Astrocyte of the cerebellum (primary cell): ENCODE measurements around the gene TCERG1L.
"Not testable (repeated sequence)": the region's sequence is repeated elsewhere in the genome, so short reads cannot be mapped to it uniquely, and the experiment has no call there.

Experiments
- DNase-seq: peaks from one replicate; pipeline ENCODE4 v3.0.0-alpha.2; 2011; ENCODE audit warnings: low read depth
- H3K4me3 ChIP-seq: 2 replicates; pipeline ENCODE4 v1.5.1; 2011; ENCODE audit warnings: mild to moderate bottlenecking, low read depth, low read length, moderate library complexity
- in situ Hi-C: cut with HindIII; loops from 2 replicates; pipeline ENCODE4 v1.10.0; 2017; ENCODE audit warnings: low sequenced_read_pairs
- TF ChIP-seq, protein P1 (sequence below): IDR thresholded peaks from 2 replicates; pipeline ENCODE4 v1.5.1; 2012; ENCODE audit warnings: low read length, low read depth, moderate library complexity, mild to moderate bottlenecking; ENCODE audit errors: missing control alignments

Gene TCERG1L

DNA sequence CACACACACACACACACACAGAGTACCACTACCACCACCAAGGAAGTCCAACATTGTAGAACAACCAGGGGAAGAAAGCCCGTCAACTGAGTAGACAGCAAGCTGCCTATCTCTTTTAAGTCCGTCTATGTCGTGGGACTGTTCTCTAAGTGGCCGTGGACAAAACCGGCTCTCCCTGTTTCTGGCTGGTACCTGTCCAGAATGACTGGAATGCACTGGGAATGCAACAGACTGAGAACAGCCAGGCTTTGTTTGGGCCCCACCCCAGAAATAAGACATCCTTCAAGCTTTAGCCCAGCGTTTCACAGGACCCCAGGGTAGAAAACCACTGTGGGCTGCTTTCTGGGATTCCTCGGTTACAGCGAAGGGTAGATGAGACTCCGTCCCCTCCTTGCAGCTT lies 203.6 kb downstream of the TCERG1L start:
- DNase-seq, result no peak

DNA sequence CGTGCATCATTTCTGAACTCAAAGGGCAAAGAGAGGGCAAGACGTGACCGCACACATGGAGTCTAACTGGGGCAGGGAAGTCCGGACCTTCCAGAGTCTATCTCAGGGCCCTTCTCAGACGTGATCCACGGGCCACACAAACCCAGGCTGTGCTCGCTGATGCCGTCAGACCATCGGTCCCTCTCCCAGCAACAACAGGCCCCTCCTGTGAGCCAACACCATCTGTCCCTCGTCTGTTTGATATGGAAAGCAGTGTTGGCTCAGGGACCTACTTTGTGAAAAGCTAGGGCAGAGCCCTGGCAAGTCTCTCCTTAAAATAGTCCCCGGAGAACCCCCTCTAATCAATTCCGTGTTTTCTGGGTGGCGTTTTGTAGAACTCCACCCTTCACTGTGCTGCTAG lies 208.8 kb downstream of the TCERG1L start:
- in situ Hi-C loops, result no loop called here
- no peak overlapping the region for H3K4me3 ChIP-seq
- DNase-seq, result no peak
- TF ChIP-seq, protein P1, sequence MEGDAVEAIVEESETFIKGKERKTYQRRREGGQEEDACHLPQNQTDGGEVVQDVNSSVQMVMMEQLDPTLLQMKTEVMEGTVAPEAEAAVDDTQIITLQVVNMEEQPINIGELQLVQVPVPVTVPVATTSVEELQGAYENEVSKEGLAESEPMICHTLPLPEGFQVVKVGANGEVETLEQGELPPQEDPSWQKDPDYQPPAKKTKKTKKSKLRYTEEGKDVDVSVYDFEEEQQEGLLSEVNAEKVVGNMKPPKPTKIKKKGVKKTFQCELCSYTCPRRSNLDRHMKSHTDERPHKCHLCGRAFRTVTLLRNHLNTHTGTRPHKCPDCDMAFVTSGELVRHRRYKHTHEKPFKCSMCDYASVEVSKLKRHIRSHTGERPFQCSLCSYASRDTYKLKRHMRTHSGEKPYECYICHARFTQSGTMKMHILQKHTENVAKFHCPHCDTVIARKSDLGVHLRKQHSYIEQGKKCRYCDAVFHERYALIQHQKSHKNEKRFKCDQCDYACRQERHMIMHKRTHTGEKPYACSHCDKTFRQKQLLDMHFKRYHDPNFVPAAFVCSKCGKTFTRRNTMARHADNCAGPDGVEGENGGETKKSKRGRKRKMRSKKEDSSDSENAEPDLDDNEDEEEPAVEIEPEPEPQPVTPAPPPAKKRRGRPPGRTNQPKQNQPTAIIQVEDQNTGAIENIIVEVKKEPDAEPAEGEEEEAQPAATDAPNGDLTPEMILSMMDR, result no peak

More for the DNA sequence above, 203.6 kb downstream of the TCERG1L start:
- in situ Hi-C loops, result no loop called here
- TF ChIP-seq, protein P1, result no peak
- no peak overlapping the region for H3K4me3 ChIP-seq

DNA sequence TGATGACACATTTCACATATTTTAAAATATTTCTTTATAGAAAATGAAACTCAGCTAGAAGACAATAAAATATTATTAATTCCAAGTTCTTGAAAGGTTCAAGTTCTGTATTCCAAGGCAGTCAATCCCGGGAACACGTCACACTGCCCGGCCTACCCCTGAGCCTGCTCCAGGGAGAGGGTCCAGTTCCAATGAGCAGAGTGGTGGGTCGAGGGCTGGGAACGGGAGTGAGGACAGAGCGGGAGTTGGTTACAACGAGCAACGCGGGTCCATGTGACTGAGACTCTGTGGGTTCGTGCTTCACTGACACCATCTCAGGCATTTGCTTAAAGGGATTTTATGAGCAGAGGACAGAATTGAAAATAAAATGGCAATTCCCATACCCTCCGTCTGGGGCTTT lies 209.4 kb downstream of the TCERG1L start:
- in situ Hi-C loops, result no loop called here
- TF ChIP-seq, protein P1, result no peak
- no peak for DNase-seq
- no peak overlapping the region for H3K4me3 ChIP-seq

DNA sequence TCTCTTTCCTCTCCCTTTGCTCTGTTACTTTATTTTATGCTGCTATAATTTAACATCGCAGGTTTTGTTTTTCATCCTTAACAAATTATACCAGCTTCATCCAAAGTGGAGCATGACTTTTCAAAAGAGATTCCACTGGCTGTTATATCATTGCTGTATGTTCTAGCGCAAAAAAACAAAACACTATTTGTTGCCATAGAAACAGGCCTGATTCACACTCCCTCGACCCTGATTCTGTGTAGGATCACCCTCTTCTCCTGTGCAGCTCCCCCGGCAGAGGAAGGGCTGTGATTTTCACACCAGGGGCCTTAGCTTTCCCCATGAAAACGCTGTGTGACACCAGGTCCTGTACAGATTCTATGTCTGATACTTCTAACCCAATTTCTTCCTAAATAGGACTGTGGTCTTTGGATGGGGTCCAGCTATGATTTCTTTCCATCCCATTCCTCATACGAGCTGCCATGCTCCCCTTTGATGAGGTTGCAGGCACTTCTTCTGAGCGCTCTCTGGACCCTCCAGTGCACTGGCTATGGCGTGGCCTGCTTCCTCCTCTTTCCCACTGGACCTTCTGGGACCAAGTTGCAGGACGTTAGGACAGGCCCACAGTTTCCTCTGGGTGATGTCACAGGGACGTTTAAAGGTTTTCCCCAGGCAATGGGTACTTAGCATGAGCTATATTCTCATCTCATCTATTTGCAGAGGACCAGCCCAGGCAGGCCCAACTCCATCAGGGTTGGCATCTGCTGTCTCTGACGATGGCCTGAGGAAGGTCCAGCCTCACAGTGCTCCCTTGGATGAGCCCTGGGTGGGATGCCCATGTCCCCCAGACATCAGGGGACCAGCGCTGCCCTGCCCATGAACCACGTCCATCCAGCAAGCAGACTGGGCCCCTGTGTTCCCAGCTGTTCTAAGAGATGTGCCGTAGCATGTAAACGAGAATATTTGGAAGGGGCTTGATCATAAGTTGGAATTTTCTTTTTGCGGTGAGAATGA lies 210.8 kb downstream of the TCERG1L start:
- in situ Hi-C loops, DNase-seq: not testable (repeated sequence)

DNA sequence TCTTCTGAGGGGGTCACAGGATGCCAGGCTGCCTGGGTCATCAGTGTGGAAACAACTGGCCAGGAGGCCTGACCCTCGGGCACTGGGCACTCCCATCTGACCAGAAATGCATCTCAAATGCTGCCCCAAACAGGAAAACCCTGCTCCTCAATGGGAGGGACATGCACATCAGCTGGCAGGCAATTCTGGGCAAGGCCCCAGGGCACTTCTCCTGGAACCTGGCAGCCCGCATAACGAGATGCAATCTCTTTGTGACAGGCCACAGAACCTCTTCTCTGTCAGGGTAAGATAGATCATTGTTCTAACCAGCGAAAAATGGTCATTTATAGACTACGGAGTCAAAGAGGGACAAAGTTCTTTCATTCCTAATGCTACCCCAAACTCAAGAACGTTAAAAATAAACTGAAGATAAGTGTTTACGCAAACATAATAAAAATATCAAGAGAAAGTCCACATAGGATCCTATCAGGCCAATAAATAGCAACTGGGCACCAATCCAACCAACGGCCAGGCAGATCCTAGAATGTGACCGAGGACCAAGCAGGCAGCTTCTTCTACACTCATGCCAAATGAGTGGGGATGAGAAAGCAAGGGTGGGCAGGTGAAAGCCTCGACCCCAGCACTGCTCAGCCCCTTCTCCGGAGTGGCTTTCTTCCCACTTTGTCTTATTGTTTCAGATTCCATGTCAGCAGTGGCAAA lies 212.3 kb downstream of the TCERG1L start:
- no peak overlapping the region for H3K4me3 ChIP-seq
- TF ChIP-seq, protein P1, result no peak
- no peak for DNase-seq
- in situ Hi-C loops, result no loop called here

More for the DNA sequence above, 210.8 kb downstream of the TCERG1L start:
- H3K4me3 ChIP-seq, result not testable (repeated sequence)

DNA sequence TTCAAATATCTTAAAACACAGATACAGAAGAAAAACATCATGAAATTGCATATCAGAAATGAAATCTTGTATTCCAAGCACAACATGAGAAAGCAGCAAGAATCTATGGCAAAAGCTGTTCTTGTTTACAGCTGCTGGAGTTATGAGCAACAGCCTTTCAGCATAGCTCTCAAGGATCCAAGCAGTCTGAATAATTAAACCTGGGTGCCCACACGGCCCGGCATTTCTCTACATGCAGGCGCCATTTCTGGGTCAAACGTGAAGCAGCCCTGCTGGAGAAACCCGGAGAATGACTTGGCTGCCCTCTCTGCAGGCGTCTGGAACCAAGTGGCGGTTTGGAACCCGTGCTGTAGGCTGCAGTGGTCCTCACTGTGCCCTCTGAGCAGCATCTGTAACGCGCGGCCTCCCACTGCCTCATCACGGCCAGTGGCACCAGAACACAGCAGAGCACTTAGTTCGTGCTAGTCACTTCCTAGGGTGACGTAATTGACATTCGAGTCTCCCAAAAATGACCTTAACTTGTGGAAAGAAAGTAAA lies 213.0 kb downstream of the TCERG1L start:
- TF ChIP-seq, protein P1, result no peak
- H3K4me3 ChIP-seq, result no peak overlapping the region
- DNase-seq, result no peak
- in situ Hi-C loops, result no loop called here
